Right atrium auricular region (tissue), 2 donors: ENCODE data around the gene DHRS4. TPM values are rescaled to one million over a fixed set of nuclear protein-coding genes. Genes with fewer than 3 reads are reported as not detected.

ENCODE experiments used
- DNase-seq: peaks from one replicate; pipeline ENCODE4 v3.0.0-alpha.2; 2019; ENCODE audit warnings: low spot score
- H3K27ac ChIP-seq, 2 donors: fragments of 200-600 bp; sonication (generic); 1 replicate in 1 of 2; 2 replicates in 1 of 2; pipeline ENCODE4 v1.5.1; 2016 to 2019
- H3K27me3 ChIP-seq, 2 donors: fragments of 200-600 bp; sonication (generic); one replicate each; pipeline versions ENCODE4 v1.5.1 to v1.6.0; 2017 to 2019
- H3K36me3 ChIP-seq: fragments of 200-600 bp; sonication (generic); one replicate; pipeline ENCODE4 v1.5.1; 2016
- H3K4me1 ChIP-seq, 2 donors: fragments of 200-600 bp; sonication (generic); one replicate each; pipeline versions ENCODE4 v1.5.1 to v1.6.0; 2017 to 2019
- H3K4me3 ChIP-seq, 2 donors: fragments of 200-600 bp; sonication (generic); 1 replicate in 1 of 2; 2 replicates in 1 of 2; pipeline ENCODE4 v1.5.1; 2017 to 2019; ENCODE audit warnings: mild to moderate bottlenecking in 1 of 2, moderate library complexity in 1 of 2
- H3K9me3 ChIP-seq, 2 donors: fragments of 200-600 bp; sonication (generic); one replicate each; pipeline ENCODE4 v1.5.1; 2019
- CTCF ChIP-seq, 2 donors: fragments of 200-600 bp; sonication (generic); IDR thresholded peaks; one replicate each; pipeline ENCODE4 v1.5.1; 2019; ENCODE audit warnings: antibody characterized with exemption in 2 of 2
- total RNA-seq, 2 donors: library from RNA; depleted of rRNA; stranded (reverse); fragments of >200 nt; gene quantifications; one replicate each; pipeline ENCODE4 v1.1.0, GENCODE V29; 2016

Gene DHRS4
- total RNA-seq, 2 donors from 2014 or later, result 29.6 to 38.8 TPM

DNA sequence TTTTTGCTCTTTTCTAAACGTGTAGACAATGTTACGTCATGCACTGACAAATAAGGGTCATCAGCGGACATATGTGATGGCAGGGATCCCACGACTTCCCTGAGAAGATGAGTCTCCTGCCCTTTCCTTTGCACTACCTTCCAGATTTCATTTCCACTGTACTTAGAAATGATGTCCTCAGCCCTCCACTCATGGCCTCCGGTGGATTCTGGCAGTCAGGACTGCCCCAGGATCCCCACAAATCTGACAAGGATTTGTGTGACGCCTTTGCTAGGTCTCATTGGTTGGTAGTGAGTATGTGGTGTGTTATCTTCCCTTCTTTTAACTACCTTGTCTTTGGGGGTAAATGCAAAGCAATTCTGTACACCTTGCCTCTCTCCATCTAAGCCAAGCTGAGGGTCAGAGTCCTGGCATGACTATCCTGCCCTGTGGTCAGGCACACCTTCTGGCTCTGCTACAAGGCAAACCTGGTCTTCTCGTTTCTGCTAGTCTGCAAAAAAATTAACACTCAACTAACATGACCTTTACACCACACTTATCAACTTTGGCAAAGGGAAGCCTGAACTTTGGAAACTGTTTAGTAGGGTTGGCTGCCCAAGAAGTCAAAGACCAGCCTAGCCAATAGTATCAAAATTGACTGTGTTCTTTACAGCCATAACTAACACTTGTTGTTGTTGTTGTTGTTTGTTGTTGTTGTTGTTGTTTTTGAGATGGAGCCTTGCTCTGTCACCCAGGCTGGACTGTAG lies 17.3 kb upstream of the DHRS4 start:
- no peaks in the 10 kb centered on the region for H3K27me3 ChIP-seq
- H3K4me3 ChIP-seq, result no peak overlapping the region
- no peak overlapping the region for H3K27ac ChIP-seq
- H3K36me3 ChIP-seq, result peaks cover 6% of the 10 kb centered on the region
- no peak for TF ChIP-seq CTCF (IDR thresholded peaks at IDR 0.05)
- DNase-seq, result no peak
- no peaks in the 10 kb centered on the region for H3K9me3 ChIP-seq
- no peaks in the 10 kb centered on the region for H3K4me1 ChIP-seq

DNA sequence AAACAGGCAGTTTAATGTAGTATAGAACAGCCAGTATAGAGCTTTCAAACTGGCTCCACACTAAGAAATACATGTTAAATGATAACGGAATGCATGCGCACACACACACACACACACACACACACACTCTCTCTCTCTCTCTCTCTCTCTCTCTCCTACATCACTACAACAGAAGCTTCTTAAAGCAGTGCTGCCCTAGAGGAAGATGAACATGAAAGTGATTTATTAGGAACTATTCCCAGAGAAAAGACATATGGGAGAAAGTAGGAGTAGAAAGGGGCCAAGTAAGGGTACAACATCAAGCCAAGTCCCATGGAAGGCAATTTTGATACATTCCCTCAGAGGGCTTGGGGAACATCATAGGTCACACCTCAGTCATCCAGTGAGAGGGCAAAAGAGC lies 16.4 kb upstream of the DHRS4 start:
- Histone ChIP-seq H3K9me3 (no peaks in the 10 kb centered on the region), H3K4me1 (no peaks in the 10 kb centered on the region), H3K4me3 (no peak overlapping the region), H3K27me3 (no peaks in the 10 kb centered on the region), H3K36me3 (peaks cover 6% of the 10 kb centered on the region), H3K27ac (no peak overlapping the region)
- TF ChIP-seq CTCF (IDR thresholded peaks at IDR 0.05), result no peak
- no peak for DNase-seq

- TF ChIP-seq CTCF (IDR thresholded peaks at IDR 0.05), result no peak
- H3K27ac ChIP-seq, result no peak overlapping the region
- H3K27me3 ChIP-seq, result no peaks in the 10 kb centered on the region
- H3K36me3 ChIP-seq, result peaks cover 6% of the 10 kb centered on the region
- no peaks in the 10 kb centered on the region for H3K4me1 ChIP-seq
- no peak overlapping the region for H3K4me3 ChIP-seq
- no peak for DNase-seq
- no peaks in the 10 kb centered on the region for H3K9me3 ChIP-seq
These were observed 14.7 kb upstream of the DHRS4 start for GRCh38 chr14:23938823-23939222.

- Histone ChIP-seq H3K9me3 (no peaks in the 10 kb centered on the region), H3K27ac (no peak overlapping the region), H3K27me3 (no peaks in the 10 kb centered on the region), H3K36me3 (peaks cover 6% of the 10 kb centered on the region), H3K4me1 (no peaks in the 10 kb centered on the region), H3K4me3 (no peak overlapping the region)
- no peak for DNase-seq
- no peak for TF ChIP-seq CTCF (IDR thresholded peaks at IDR 0.05)
These were observed 13.8 kb upstream of the DHRS4 start for GRCh38 chr14:23939607-23940326.

GRCh38 chr14:23941230-23941629 lies 12.3 kb upstream of the DHRS4 start:
- Histone ChIP-seq H3K27ac (no peak overlapping the region), H3K36me3 (peaks cover 6% of the 10 kb centered on the region), H3K27me3 (no peaks in the 10 kb centered on the region), H3K4me1 (no peaks in the 10 kb centered on the region), H3K4me3 (no peak overlapping the region), H3K9me3 (no peaks in the 10 kb centered on the region)
- TF ChIP-seq CTCF (IDR thresholded peaks at IDR 0.05), result no peak
- DNase-seq, result no peak
